Heart left ventricle (tissue), 16 donors: ENCODE results near the gene TNFRSF18. TPM values are rescaled to one million over a fixed set of nuclear protein-coding genes. Genes with fewer than 3 reads are reported as not detected.

Experiments used
- ATAC-seq, 4 donors: fragments of 200-7000 bp; cut with Tn5 transposase; one replicate each; pipeline ENCODE4 v1.9.1; 2020 to 2022; ENCODE audit warnings: moderate library complexity in 4 of 4, mild to moderate bottlenecking in 3 of 4, moderate number of reproducible peaks in 1 of 4
- DNase-seq, 5 donors: peaks; one replicate each; pipeline ENCODE4 v3.0.0-alpha.2; 2020
- H3K27ac ChIP-seq, 12 donors: fragments of 200-600 bp; sonication (generic) in 4 of 12; one replicate each; pipeline versions ENCODE4 v1.5.0 to v1.8.0; 2016 to 2022; ENCODE audit warnings: mild to moderate bottlenecking in 2 of 12
- H3K27me3 ChIP-seq, 9 donors: fragments of 200-600 bp; sonication (generic) in 2 of 9; one replicate each; pipeline versions ENCODE4 v1.5.1 to v1.8.0; 2016 to 2022; ENCODE audit warnings: mild to moderate bottlenecking in 3 of 9
- H3K36me3 ChIP-seq, 9 donors: fragments of 200-600 bp; sonication (generic) in 2 of 9; one replicate each; pipeline versions ENCODE4 v1.5.0 to v1.8.0; 2018 to 2022; ENCODE audit warnings: mild to moderate bottlenecking in 2 of 9
- H3K4me1 ChIP-seq, 12 donors: fragments of 200-600 bp; sonication (generic) in 4 of 12; one replicate each; pipeline versions ENCODE4 v1.5.0 to v1.8.0; 2016 to 2022; ENCODE audit warnings: mild to moderate bottlenecking in 3 of 12
- H3K4me3 ChIP-seq, 12 donors: fragments of 200-600 bp; sonication (generic) in 4 of 12; one replicate each; pipeline versions ENCODE4 v1.5.0 to v1.8.0; 2017 to 2022; ENCODE audit warnings: mild to moderate bottlenecking in 9 of 12, moderate library complexity in 4 of 12
- H3K9me3 ChIP-seq, 12 donors: fragments of 200-600 bp; sonication (generic) in 4 of 12; one replicate each; pipeline versions ENCODE4 v1.5.0 to v1.8.0; 2016 to 2022; ENCODE audit warnings: mild to moderate bottlenecking in 1 of 12
- CTCF ChIP-seq, 12 donors: fragments of 200-600 bp; sonication (generic) in 4 of 12; IDR thresholded peaks; one replicate each; pipeline versions ENCODE4 v1.5.0 to v1.8.0; 2018 to 2022; ENCODE audit warnings: antibody characterized with exemption in 12 of 12, mild to moderate bottlenecking in 5 of 12
- POLR2A ChIP-seq, 2 donors: fragments of 450-650 bp; IDR thresholded peaks; one replicate each; pipeline ENCODE4 v1.6.1; 2017; ENCODE audit warnings: antibody characterized with exemption in 2 of 2, mild to moderate bottlenecking in 2 of 2, moderate library complexity in 2 of 2
- WGBS, 4 donors: extraction: QIAGEN DNeasy Blood & Tissue Kit in 2 of 4; methylation state at CpG; one replicate each; pipeline versions ENCODE4 v1.1.5 to v1.1.7; 2013 to 2018; 5-methylcytosine and 5-hydroxymethylcytosine counted together
- intact Hi-C, 10 donors: fragments of 100-400 bp; cut with DNase I; formaldehyde crosslinking; loops; one replicate each; pipeline versions ENCODE4 v1.11.1 to v1.14.2; 2022
- polyA plus RNA-seq, 2 donors: library from polyadenylated mRNA; stranded (reverse); fragments of 200-250 nt; gene quantifications; one replicate each; pipeline ENCODE4 v1.2.3, GENCODE V29; 2013
- total RNA-seq, 9 donors: library from RNA; depleted of rRNA in 2 of 9; stranded (reverse); fragments of >200 nt in 2 of 9; fragmentation: NEBNext Ultra II Directional in 3 of 9; extraction: Animal tissue kit (Norgen Biotek cat#: 25700) in 3 of 9; gene quantifications; one replicate each; pipeline versions ENCODE4 v1.1.0 to v1.2.4, GENCODE V29; 2016 to 2023
- donor health status: ischemic (EF 13 %, LVEDD 7.1; RV severe dilation, severe dysfunction).
- donor health status: healthy with polysubstance abuse.
- donor health status: DM: no; HTN: yes; CAD: no.
- donor health status: DM: no; HTN: no; CAD: no.
- donor health status: ischemic (EF 25% LVEDD 6.9; RV normal size, moderate dysfunction).
- donor health status: ischemic (EF 25% LVEDD 5.7; RV mildly dilated, moderate dysfunction).
- donor health status: healthy.
- donor health status: DM: yes; HTN: yes; CAD: no.
- donor health status: ischemic (EF 35%, LVEDD 5.7; RV mildly dilated, moderate dysfunction).
- donor health status: nonischemic (EF 11% LVEDD 7.7; RV severe dilation, severe dysfunction).
- donor health status: DM: yes; HTN: yes; CAD: no.
- donor health status: PGD.
- donor health status: ischemic (EF 29% LVEDD 5.4; RV normal size, mild dysfunction).
- donor health status: nonischemic (EF 23%, LVEDD 6.1; RV moderate dilation, normal function).

Gene TNFRSF18
- total and polyA plus RNA-seq, 11 donors, result 0.24 to 0.93 (median 0.77) TPM; not detected in 8

DNA sequence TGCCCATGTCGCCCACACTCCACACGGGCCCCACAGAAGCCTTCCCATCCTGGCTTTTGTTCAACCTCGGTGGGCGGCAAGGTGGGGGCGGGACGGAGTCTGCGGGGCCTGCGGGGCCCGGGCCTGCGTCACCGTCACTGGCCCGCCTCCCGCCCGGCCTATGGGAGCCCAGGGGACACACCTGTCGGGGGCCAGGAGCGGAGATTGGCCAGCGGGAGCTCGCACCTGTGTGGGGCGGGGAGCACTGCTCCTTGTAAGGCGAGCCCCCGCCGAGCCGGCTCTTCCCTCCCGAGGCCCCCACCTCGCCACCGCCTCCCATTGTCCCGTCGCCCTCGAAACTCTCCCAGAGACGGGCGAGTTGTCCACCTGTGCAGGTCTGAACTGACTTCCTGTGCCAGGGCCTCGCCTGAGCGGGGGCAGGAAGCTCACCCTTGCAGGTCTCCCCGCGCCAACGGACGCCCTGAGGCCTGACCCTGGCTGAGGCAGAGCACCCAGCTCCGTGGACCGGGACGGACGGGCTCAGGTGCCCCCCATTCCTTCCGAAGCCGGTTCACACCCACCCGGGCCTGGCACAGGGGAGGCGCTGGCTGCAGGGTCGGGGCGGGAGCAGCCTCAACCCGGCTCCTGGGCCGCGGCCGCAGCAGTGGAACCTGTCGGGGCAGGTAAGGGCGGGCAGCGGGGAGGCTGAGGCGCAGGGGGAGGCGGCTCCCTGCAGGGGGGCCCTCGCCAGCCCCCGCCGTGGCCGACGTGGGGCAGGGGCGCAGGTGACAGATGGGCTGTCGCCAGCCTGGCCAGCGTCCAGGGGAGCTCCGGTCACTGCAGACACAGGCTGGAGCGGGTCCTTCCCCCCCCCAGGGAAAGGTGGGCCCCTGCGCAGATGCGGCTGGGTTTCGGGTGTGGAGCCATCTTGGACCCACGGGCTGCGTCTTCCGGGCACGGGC is 43.5 kb downstream of the TNFRSF18 start:
- ATAC-seq, result no peak
- intact Hi-C loops, result loop anchor here in 1 of 10 donors (5.0 kb wide), 1 partner anchor 39 kb away; no protein-coding TSS in a partner anchor
- H3K27me3 ChIP-seq, result peaks cover 12 to 65% (median 36%) of the 10 kb centered on the region in 9 donors
- H3K36me3 ChIP-seq, result no peaks in the 10 kb centered on the region
- H3K4me3 ChIP-seq, result no peak overlapping the region
- peaks cover 3 to 11% (median 10%) of the 10 kb centered on the region in 12 donors for H3K4me1 ChIP-seq
- no peaks in the 10 kb centered on the region for H3K9me3 ChIP-seq
- no peak for DNase-seq
- TF ChIP-seq POLR2A (IDR thresholded peaks at IDR 0.05) (no peak), CTCF (IDR thresholded peaks at IDR 0.05) (no peak)
- H3K27ac ChIP-seq, result no peak overlapping the region
- WGBS, 4 donors, result 48 to 84% (median 69%) methylated on average over 17 to 73 of the region's 73 CpGs

DNA sequence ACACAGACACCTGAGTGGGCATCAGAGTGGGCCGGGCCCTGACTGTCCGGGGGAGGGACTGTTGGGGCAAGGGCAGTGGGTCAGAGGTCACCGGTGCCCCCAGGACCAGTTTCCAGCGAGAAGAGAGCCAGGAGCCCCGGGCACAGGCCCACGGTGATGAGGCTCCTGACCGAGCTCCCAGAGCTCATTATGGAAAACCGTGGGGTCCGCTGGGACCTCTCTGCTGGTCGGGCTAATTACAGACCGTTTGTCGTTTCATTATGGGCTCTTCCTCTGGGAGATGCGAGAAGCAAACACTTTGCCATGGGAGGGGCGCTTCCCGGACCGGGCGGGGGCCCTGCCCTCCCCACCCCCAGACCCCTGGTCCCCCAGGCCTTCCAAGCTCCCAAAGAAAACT is 44.7 kb downstream of the TNFRSF18 start:
- H3K27ac ChIP-seq, result no peak overlapping the region
- DNase-seq (no peak), ATAC-seq (no peak)
- intact Hi-C loops, result loop anchor here in 1 of 10 donors (5.0 kb wide), 1 partner anchor 41 kb away; no protein-coding TSS in a partner anchor
- 33 to 65% (median 59%) methylated on average over 14 to 17 of the region's 17 CpGs for WGBS, 4 donors
- no peaks in the 10 kb centered on the region for H3K36me3 ChIP-seq
- TF ChIP-seq CTCF (IDR thresholded peaks at IDR 0.05), result no peak
- TF ChIP-seq POLR2A (IDR thresholded peaks at IDR 0.05), result no peak
- H3K9me3 ChIP-seq, result no peaks in the 10 kb centered on the region
- H3K4me3 ChIP-seq, result no peak overlapping the region
- H3K4me1 ChIP-seq, result peaks cover 3 to 15% (median 12%) of the 10 kb centered on the region in 12 donors
- peaks cover 7 to 53% (median 35%) of the 10 kb centered on the region in 9 donors for H3K27me3 ChIP-seq

DNA sequence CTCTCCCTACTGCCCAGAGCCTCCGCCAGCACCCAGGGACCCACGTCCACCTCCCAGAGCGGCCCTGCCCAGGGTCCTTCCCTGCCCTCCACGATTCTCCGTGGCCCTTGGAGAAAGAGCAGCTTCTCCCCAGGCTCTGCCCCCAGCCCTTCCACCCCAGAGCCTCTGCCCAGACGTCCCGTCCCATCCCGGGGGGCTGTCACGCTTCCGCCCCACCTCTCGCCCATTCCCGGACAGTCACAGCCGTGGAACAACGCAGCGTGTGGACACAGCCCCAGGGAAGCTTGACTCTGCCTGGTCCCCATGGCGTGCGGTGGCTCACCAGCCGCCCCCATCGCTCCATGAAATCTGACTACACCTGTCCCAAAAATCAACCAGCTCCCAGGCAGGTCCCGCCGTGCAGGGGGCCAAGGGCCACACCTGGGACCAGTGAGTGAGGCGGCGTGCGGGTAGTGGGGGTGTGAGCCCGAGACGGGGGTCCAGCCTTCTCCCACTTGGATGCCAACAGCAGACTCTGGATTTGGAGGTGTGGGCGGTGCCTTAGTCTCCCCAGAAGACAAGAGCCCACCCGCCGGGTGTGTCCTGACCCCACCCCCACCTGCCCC is 45.2 kb downstream of the TNFRSF18 start:
- Histone ChIP-seq H3K36me3 (no peaks in the 10 kb centered on the region), H3K9me3 (no peaks in the 10 kb centered on the region), H3K27ac (no peak overlapping the region), H3K27me3 (peaks cover 7 to 48% (median 31%) of the 10 kb centered on the region in 9 donors), H3K4me3 (no peak overlapping the region), H3K4me1 (peaks cover 3 to 15% (median 12%) of the 10 kb centered on the region in 12 donors)
- TF ChIP-seq POLR2A (IDR thresholded peaks at IDR 0.05) (no peak), CTCF (IDR thresholded peaks at IDR 0.05) (no peak)
- DNase-seq (no peak), ATAC-seq (no peak)
- intact Hi-C loops, result loop anchor here in 1 of 10 donors (5.0 kb wide), 1 partner anchor 41 kb away; no protein-coding TSS in a partner anchor
- WGBS, 4 donors, result 86 to 91% (median 89%) methylated on average over 21 to 29 of the region's 29 CpGs
